A549 treated with CpdA at 1 μM for 4 hours (cell line): ENCODE results near the gene ACTR1A. TPM values are rescaled to one million over a fixed set of nuclear protein-coding genes. Genes with fewer than 3 reads are reported as not detected.

ENCODE experiments used
- total RNA-seq: library from RNA; stranded (reverse); fragments of 200-300 nt; extraction: Qiagen RNA extraction; gene quantifications from 5 replicates; pipeline ENCODE4 v1.2.3, GENCODE V29; 2022; ENCODE audit warnings: low read depth

ACTR1A gene
- 84.0 to 96.4 TPM (median 93.6 TPM) in 5 replicates for total RNA-seq

DNA sequence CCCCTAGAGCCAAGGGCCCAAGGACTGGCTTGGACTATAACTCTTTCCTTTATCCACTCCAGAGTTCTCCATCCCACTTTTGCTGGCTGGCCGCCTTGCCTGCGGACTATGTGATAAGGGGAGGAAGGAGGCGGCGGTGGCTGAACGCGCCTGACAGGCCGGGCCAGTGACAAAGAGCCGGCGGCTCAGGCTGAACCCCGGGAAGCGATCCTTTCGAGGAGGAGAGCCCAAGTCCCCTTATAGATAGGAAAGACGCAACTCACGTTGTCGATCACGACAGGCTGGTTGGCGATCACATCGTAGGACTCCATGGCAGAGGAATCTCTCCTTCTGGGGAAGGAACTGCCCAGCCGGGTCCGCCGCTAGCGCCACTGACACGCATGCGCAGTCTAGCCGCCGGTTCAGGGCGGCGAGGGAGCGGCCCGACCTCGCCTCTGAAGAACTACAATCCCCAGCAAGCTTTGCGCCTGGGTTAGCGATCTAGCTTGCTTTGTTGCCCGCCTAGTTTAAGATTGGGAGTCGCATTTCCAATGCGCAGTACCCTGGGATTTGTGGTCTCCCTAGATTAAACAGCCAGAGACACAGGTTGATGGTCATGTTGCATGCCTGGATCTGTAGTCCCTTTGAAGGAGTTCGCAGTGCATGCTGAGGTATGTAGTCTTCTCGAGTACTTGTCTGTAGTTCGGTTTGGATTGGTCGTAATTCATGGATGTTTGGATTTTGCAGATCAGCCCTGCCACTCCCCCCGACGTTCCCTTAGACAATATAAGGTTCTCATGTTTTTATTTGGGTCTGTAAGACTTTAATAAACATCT, at the start of gene ACTR1A:
Gene ACTR1A (minus strand): TSS at position 376 of the 815 bp plus-strand sequence. CDS start 65 bp downstream, at position 311.

DNA sequence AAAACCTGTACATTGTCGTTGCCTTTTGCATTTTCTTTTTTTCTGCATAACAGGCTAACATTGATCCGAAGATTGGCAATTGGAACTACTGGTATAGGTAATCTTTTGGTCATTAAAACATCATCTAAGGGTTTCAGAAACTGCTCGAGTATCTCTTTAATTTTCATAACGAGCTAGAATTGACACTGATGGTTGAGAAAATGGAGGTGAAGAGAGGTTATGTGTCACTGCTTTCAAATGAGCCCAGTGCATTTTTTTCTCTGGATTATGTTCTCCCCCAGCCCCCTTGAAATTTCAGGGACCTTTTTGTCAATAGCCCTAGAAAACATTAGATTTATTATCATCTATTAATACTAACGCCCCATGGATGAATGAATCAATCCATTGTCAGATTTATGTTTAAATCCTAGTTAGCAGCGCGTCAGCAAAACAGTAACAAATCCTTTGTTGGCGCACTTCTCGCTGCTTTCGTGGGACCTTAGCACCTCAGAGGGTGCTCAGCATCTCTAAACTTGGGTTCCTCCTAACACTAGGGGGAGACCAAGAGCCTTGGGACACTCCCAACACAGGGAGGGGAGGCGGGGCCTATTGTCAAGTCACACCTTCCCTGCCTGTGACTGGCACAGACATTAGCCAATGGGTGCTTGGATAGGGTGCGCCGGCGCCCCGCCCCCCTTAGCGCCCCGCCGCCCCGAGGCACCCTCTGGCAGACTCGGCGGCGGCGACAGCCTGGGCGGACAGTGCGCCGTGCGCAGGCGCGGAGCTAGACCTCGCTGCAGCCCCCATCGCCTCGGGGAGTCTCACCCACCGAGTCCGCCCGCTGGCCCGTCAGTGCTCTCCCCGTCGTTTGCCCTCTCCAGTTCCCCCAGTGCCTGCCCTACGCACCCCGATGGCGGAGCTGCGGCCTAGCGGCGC, 1.0 kb upstream of the ACTR1A start, which contains the start of gene SUFU:
Gene SUFU (plus strand): TSS at position 709 of the 915 bp plus-strand sequence. CDS start 181 bp downstream, at position 890.

DNA sequence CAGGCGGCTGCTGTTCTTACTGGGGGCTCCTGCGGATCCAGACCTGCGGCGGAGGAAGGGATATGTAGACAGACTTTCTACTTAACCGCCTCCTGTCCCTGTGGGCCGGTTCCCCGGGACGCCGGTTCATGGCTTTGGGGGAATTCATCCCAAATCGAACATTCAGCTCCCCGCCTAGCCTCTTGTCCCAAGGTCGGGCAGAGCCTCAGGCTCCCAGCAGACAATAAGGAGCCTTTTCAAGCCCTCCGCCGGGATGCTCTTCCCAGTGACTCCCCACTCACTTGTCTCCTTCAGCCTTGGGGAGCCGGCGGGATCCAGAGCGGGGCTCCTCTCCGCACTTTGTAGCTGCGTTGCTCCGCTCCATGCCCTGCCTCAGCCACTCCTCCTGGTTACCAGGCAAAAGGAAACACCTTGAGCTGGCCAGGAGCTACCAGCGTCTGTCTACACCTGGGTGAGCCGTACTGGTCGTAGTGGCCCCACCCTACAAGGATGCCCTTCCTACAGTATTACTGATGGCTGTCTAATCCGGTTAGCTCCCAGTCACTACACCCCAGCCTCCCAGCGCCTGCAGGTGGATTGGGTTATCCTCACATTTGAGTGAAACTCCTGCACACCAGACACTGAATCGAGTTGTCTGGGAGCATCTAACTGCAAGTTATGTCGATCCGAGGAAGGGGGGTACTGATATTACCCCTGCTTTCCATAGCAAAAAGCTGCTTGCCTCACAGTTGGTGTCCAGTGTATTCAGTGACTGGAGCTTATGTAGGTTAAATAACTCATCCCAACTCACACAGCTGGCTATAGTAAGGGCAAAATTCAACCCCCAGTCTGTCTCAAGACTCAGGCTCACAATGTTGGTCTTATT, 51.2 kb downstream of the ACTR1A start, which contains the start of gene C10orf95:
Gene C10orf95 (minus strand): TSS at position 439 of the 865 bp plus-strand sequence. CDS start 450 bp downstream, outside the sequence.

DNA sequence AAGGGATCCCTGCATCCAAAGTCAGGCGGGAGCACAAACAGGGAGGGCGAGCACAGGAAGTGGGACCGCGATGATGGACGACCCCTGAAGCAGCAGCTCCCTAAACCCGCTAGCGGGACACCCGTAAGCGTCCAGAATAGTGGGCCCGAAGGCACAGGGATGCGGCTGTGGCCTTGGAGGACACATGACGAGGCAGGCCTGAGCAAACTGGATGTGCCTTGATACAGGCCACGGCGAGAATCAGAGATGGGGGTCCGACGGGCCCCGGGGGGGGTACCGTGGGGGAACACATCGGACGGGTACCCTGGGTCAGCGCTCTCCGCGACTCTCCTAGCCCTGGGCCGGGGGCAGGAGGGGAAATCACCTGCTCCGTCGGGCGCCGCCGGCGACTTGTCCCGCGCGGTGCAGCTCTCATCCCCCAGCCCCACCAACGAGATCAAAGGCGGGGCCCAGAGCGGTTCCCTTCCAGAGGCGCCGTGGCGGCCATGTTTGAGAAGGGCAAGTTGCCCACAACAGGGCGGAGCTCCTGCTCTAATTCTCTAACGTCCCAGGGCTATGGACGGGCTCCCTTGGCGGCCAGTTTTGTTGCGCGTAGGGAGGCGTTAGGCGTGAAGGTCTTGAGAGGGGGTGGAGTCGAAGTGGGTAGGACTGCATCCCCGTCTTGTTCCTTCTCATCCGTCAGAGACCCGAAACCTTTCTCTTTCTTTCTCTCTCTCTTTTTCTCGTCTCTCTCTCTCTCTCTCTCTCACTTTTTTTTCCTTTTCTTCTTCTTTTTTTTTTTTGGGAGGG, 70.2 kb downstream of the ACTR1A start, which contains the start of gene CUEDC2:
Gene CUEDC2 (minus strand): TSS at position 413 of the 789 bp plus-strand sequence. CDS start 7,386 bp downstream, outside the sequence.

Other genes starting within 250 kb of the ACTR1A start
- 77.0 to 127 TPM (median 98.1 TPM) in 5 replicates for gene NFKB2, start 107.0 kb downstream of the ACTR1A start, total RNA-seq
- 0.24 to 0.91 TPM (median 0.30 TPM) in 5 replicates for gene PSD, start 83.9 kb downstream of the ACTR1A start, total RNA-seq
- gene FBXL15, start 81.9 kb downstream of the ACTR1A start, total RNA-seq = 6.5 to 11.3 TPM (median 8.2 TPM) in 5 replicates
- 62.5 to 70.8 TPM (median 63.1 TPM) in 5 replicates for gene CUEDC2, start 70.1 kb downstream of the ACTR1A start, total RNA-seq
- gene C10orf95, start 51.2 kb downstream of the ACTR1A start, total RNA-seq = 0.08 to 0.34 TPM (median 0.11 TPM) in 5 replicates
- gene SUFU, start 1.3 kb upstream of the ACTR1A start, total RNA-seq = 6.4 to 8.4 TPM (median 7.3 TPM) in 5 replicates
- 39.0 to 48.6 TPM (median 46.8 TPM) in 5 replicates for gene TRIM8, start 141.8 kb upstream of the ACTR1A start, total RNA-seq
- 14.4 to 14.9 TPM (median 14.8 TPM) in 5 replicates for gene ARL3, start 211.7 kb upstream of the ACTR1A start, total RNA-seq
- 2.7 to 4.1 TPM (median 3.6 TPM) in 5 replicates for gene SFXN2, start 211.9 kb upstream of the ACTR1A start, total RNA-seq
- 23.5 to 29.3 TPM (median 26.6 TPM) in 5 replicates for gene WBP1L, start 241.2 kb upstream of the ACTR1A start, total RNA-seq